Measurements from ENCODE around the gene MYRFL.

- TF ChIP-seq CTCF (IDR thresholded peaks at IDR 0.05) (no peak), POLR2A (IDR thresholded peaks at IDR 0.05) (no peak)
These were observed 43.7 kb downstream of the MYRFL start for GRCh38 chr12:69868695-69869094.
